ENCODE results near the gene ST6GAL2. TPM values are rescaled to one million over a fixed set of nuclear protein-coding genes. Genes with fewer than 3 reads are reported as not detected.

The ST6GAL2 gene
- polyA plus RNA-seq, 3 donors, result not detected

DNA sequence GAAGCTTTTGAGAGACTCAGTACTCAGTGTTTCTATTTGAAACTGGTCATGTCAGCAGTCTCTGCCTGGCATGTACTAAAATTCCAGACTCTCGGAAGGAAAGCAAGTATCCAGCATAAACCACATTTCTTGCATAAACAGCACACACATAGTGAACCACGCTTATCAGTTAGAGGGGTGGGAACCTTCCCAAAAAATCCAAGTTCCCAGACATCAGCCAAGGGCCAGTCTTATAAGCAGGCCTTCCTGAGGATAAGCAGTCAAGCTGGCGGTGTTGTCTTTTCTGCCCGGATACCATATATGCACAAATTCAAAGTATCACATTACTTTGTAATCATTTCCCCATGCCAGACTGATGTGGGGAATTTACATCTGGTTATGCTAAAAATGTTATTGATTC is 73.6 kb downstream of the ST6GAL2 start:
- Histone ChIP-seq H3K79me2 (ENCODE audit: insufficient read depth, low read length) (no peaks in the 10 kb centered on the region), H3K27me3 (ENCODE audit: control insufficient read depth in 2 of 2, insufficient read depth in 2 of 2, low read length in 2 of 2) (no peaks in the 10 kb centered on the region), H3K36me3 (replicated peaks in 1 of 2; ENCODE audit: control insufficient read depth in 1 of 2, insufficient read depth in 2 of 2, low read length in 2 of 2) (no peaks in the 10 kb centered on the region), H3K27ac (ENCODE audit: low read depth in 1 of 2, low read length in 2 of 2) (no peak overlapping the region), H3K4me1 (ENCODE audit: control insufficient read depth in 1 of 2, insufficient read depth in 2 of 2, low read length in 2 of 2) (no peaks in the 10 kb centered on the region), H4K20me1 (ENCODE audit: insufficient read depth, low read length) (no peaks in the 10 kb centered on the region), H3K4me3 (replicated peaks in 1 of 3; ENCODE audit: low read depth in 2 of 3, low read length in 3 of 3) (no peak overlapping the region), H3K9ac (ENCODE audit: insufficient read depth, low read length, poor library complexity, severe bottlenecking) (no peak overlapping the region), H2AFZ (ENCODE audit: insufficient read depth, low read depth, low read length, poor library complexity, severe bottlenecking) (no peak overlapping the region), H3K4me2 (replicated peaks; ENCODE audit: extremely low read depth, low read length, poor library complexity, severe bottlenecking) (no peak overlapping the region), H3K9me3 (replicated peaks in 1 of 2; ENCODE audit: control insufficient read depth in 1 of 2, insufficient read depth in 1 of 2, low read length in 2 of 2) (peaks cover 7 to 15% of the 10 kb centered on the region in 2 donors)
- no peaks in the 10 kb centered on the region for H3K36me3 Mint-ChIP-seq
- intact Hi-C loops (cut with micrococcal nuclease), result no loop called here
- no peak overlapping the region for H3K27ac Mint-ChIP-seq
- no peaks in the 10 kb centered on the region for H3K27me3 Mint-ChIP-seq (ENCODE audit: low read depth in 3 of 3)
- no peak for DNase-seq
- TF ChIP-seq, protein P1, sequence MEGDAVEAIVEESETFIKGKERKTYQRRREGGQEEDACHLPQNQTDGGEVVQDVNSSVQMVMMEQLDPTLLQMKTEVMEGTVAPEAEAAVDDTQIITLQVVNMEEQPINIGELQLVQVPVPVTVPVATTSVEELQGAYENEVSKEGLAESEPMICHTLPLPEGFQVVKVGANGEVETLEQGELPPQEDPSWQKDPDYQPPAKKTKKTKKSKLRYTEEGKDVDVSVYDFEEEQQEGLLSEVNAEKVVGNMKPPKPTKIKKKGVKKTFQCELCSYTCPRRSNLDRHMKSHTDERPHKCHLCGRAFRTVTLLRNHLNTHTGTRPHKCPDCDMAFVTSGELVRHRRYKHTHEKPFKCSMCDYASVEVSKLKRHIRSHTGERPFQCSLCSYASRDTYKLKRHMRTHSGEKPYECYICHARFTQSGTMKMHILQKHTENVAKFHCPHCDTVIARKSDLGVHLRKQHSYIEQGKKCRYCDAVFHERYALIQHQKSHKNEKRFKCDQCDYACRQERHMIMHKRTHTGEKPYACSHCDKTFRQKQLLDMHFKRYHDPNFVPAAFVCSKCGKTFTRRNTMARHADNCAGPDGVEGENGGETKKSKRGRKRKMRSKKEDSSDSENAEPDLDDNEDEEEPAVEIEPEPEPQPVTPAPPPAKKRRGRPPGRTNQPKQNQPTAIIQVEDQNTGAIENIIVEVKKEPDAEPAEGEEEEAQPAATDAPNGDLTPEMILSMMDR (IDR thresholded peaks at IDR 0.05), result no peak
- WGBS (ENCODE audit: insufficient coverage), result 100% methylated on average over 1 of the region's 4 CpGs
- H3K4me1 Mint-ChIP-seq, result no peaks in the 10 kb centered on the region
- no peak overlapping the region for H3K4me3 Mint-ChIP-seq
- H3K9me3 Mint-ChIP-seq, result peaks cover 3 to 12% (median 9%) of the 10 kb centered on the region in 7 donors

- DNase-seq, result no peak
- TF ChIP-seq, protein P1 (IDR thresholded peaks at IDR 0.05), result no peak
- H3K4me3 Mint-ChIP-seq, result no peak overlapping the region
- Histone ChIP-seq H3K36me3 (replicated peaks in 1 of 2; ENCODE audit: control insufficient read depth in 1 of 2, insufficient read depth in 2 of 2, low read length in 2 of 2) (no peaks in the 10 kb centered on the region), H3K4me1 (ENCODE audit: control insufficient read depth in 1 of 2, insufficient read depth in 2 of 2, low read length in 2 of 2) (no peaks in the 10 kb centered on the region), H4K20me1 (ENCODE audit: insufficient read depth, low read length) (no peaks in the 10 kb centered on the region), H3K27ac (ENCODE audit: low read depth in 1 of 2, low read length in 2 of 2) (no peak overlapping the region), H3K4me2 (replicated peaks; ENCODE audit: extremely low read depth, low read length, poor library complexity, severe bottlenecking) (no peak overlapping the region), H3K4me3 (replicated peaks in 1 of 3; ENCODE audit: low read depth in 2 of 3, low read length in 3 of 3) (no peak overlapping the region), H3K9ac (ENCODE audit: insufficient read depth, low read length, poor library complexity, severe bottlenecking) (no peak overlapping the region), H3K27me3 (ENCODE audit: control insufficient read depth in 2 of 2, insufficient read depth in 2 of 2, low read length in 2 of 2) (no peaks in the 10 kb centered on the region), H3K9me3 (replicated peaks in 1 of 2; ENCODE audit: control insufficient read depth in 1 of 2, insufficient read depth in 1 of 2, low read length in 2 of 2) (peaks cover 0 to 7% of the 10 kb centered on the region in 2 donors), H2AFZ (ENCODE audit: insufficient read depth, low read depth, low read length, poor library complexity, severe bottlenecking) (no peak overlapping the region), H3K79me2 (ENCODE audit: insufficient read depth, low read length) (no peaks in the 10 kb centered on the region)
- H3K9me3 Mint-ChIP-seq, result peaks cover 0 to 9% (median 1%) of the 10 kb centered on the region in 7 donors
- H3K27ac Mint-ChIP-seq, result no peak overlapping the region
- 90% methylated on average over 2 of the region's 2 CpGs for WGBS (ENCODE audit: insufficient coverage)
- intact Hi-C loops (cut with micrococcal nuclease), result no loop called here
- peaks cover 0 to 2% (median 1%) of the 10 kb centered on the region in 3 donors for H3K27me3 Mint-ChIP-seq (ENCODE audit: low read depth in 3 of 3)
- H3K4me1 Mint-ChIP-seq, result no peaks in the 10 kb centered on the region
- no peaks in the 10 kb centered on the region for H3K36me3 Mint-ChIP-seq
Measured at GRCh38 chr2:106805716-106806115, 80.3 kb downstream of the ST6GAL2 start.

Measured in CD14-positive monocyte (primary cell).